IMR-90 (cell line): ENCODE measurements around the gene FUBP1. TPM values are rescaled to one million over a fixed set of nuclear protein-coding genes. Genes with fewer than 3 reads are reported as not detected.

ENCODE experiments used
- ATAC-seq: fragments of 200-7000 bp; cut with Tn5 transposase; 2 replicates; pipeline ENCODE4 v1.9.1; 2020; ENCODE audit warnings: low read depth, mild to moderate bottlenecking, moderate library complexity
- BruUV-seq: library from RNA; stranded (reverse); fragments of 400-500 nt; replicated peaks from 2 replicates; lab custom pipeline; 2021; lab: Mats Ljungman, UMichigan
- CTCF ChIA-PET: fragments of 300-600 bp; formaldehyde crosslinking; extraction: SDS; loops from one replicate; lab custom pipeline; 2021; ENCODE audit warnings: antibody characterized with exemption; lab: Yijun Ruan, JAX
- POLR2A ChIA-PET: fragments of 300-600 bp; sonication (Branson Sonifier 250); formaldehyde crosslinking; loops from one replicate; lab custom pipeline; 2022; ENCODE audit warnings: antibody characterized with exemption; ENCODE audit not compliant: unreplicated experiment; lab: Charles Lee
- DNase-seq: peaks from one replicate; pipeline ENCODE4 v3.0.0; 2013
- H2AFZ ChIP-seq: replicated peaks from 2 replicates; pipeline ENCODE3; 2013; ENCODE audit warnings: low read length, mild to moderate bottlenecking; ENCODE audit not compliant: poor library complexity
- H2AK5ac ChIP-seq: 2 replicates; pipeline ENCODE4 v1.6.1; 2013; ENCODE audit warnings: low read depth, low read length, inconsistent platforms
- H2AK9ac ChIP-seq: replicated peaks from 2 replicates; pipeline ENCODE3; 2013; ENCODE audit warnings: mild to moderate bottlenecking, low read depth, low read length, moderate library complexity; ENCODE audit not compliant: poor library complexity
- H2BK120ac ChIP-seq: 2 replicates; pipeline ENCODE4 v1.6.1; 2013; ENCODE audit warnings: low read depth, low read length, inconsistent platforms
- H2BK15ac ChIP-seq: 3 replicates; pipeline ENCODE4 v1.6.1; 2013; ENCODE audit warnings: low read depth, low read length, inconsistent platforms
- H2BK20ac ChIP-seq: 2 replicates; pipeline ENCODE4 v1.6.1; 2013; ENCODE audit warnings: low read depth, mild to moderate bottlenecking, inconsistent platforms, low read length, moderate library complexity
- H2BK5ac ChIP-seq: 2 replicates; pipeline ENCODE4 v1.6.1; 2013; ENCODE audit warnings: mild to moderate bottlenecking, low read depth, low read length, inconsistent platforms; ENCODE audit not compliant: poor library complexity, severe bottlenecking
- H3K14ac ChIP-seq: replicated peaks from 2 replicates; pipeline ENCODE4 v1.6.1; 2013; ENCODE audit warnings: low read depth, low read length, inconsistent platforms
- H3K18ac ChIP-seq: 2 replicates; pipeline ENCODE4 v1.6.1; 2013; ENCODE audit warnings: low read depth, low read length, control low read depth
- H3K23ac ChIP-seq: 2 replicates; pipeline ENCODE4 v1.6.1; 2013; ENCODE audit warnings: low read depth, low read length, inconsistent platforms
- H3K27ac ChIP-seq: 2 replicates; pipeline ENCODE4 v1.5.1; 2013; ENCODE audit warnings: mild to moderate bottlenecking, control low read depth, low read length; ENCODE audit not compliant: insufficient read depth
- H3K27me3 ChIP-seq: 2 replicates; pipeline ENCODE4 v1.6.1; 2013; ENCODE audit warnings: low read length; ENCODE audit not compliant: control insufficient read depth, insufficient read depth
- H3K36me3 ChIP-seq: 2 replicates; pipeline ENCODE4 v1.6.1; 2013; ENCODE audit warnings: low read length, mixed read lengths; ENCODE audit not compliant: control insufficient read depth, insufficient read depth
- H3K4ac ChIP-seq: 2 replicates; pipeline ENCODE4 v1.6.1; 2013; ENCODE audit warnings: low read depth, low read length, inconsistent platforms
- H3K4me1 ChIP-seq: 2 replicates; pipeline ENCODE4 v1.6.1; 2013; ENCODE audit warnings: low read length, mixed read lengths; ENCODE audit not compliant: control insufficient read depth, insufficient read depth
- H3K4me2 ChIP-seq: 2 replicates; pipeline ENCODE4 v1.6.1; 2013; ENCODE audit warnings: low read depth, mild to moderate bottlenecking, control low read depth, low read length, moderate library complexity
- H3K4me3 ChIP-seq: 2 replicates; pipeline ENCODE4 v1.5.1; 2013; ENCODE audit warnings: low read depth, mild to moderate bottlenecking, control low read depth, low read length, moderate library complexity; ENCODE audit not compliant: insufficient read depth
- H3K56ac ChIP-seq: 2 replicates; pipeline ENCODE4 v1.6.1; 2013; ENCODE audit warnings: low read length, inconsistent platforms; ENCODE audit not compliant: insufficient read depth; ENCODE audit errors: extremely low read depth
- H3K79me1 ChIP-seq, 2 experiments: 2 replicates each; pipeline ENCODE4 v1.6.1; 2013; ENCODE audit warnings: low read length in 2 of 2, inconsistent platforms in 1 of 2, low read depth in 1 of 2
- H3K9ac ChIP-seq: 2 replicates; pipeline ENCODE4 v1.6.1; 2013; ENCODE audit warnings: low read depth, low read length, control low read depth
- H3K9me1 ChIP-seq: 2 replicates; pipeline ENCODE4 v1.6.1; 2013; ENCODE audit warnings: low read length, inconsistent platforms; ENCODE audit not compliant: insufficient read depth
- H3K9me3 ChIP-seq: 2 replicates; pipeline ENCODE4 v1.6.1; 2013; ENCODE audit warnings: low read length; ENCODE audit not compliant: control insufficient read depth, insufficient read depth
- H4K20me1 ChIP-seq: 2 replicates; pipeline ENCODE4 v1.6.1; 2013; ENCODE audit warnings: low read length, inconsistent platforms; ENCODE audit not compliant: insufficient read depth
- H4K5ac ChIP-seq: 2 replicates; pipeline ENCODE4 v1.6.1; 2013; ENCODE audit warnings: mild to moderate bottlenecking, low read depth, low read length, control low read depth
- H4K8ac ChIP-seq, 2 experiments: 2 replicates each; pipeline ENCODE4 v1.6.1; 2013; ENCODE audit warnings: low read depth in 2 of 2, low read length in 2 of 2, control low read depth in 1 of 2, inconsistent platforms in 1 of 2
- H4K91ac ChIP-seq: 2 replicates; pipeline ENCODE4 v1.6.1; 2013; ENCODE audit warnings: low read depth, low read length, inconsistent platforms; ENCODE audit not compliant: insufficient read depth
- CTCF ChIP-seq: conservative IDR thresholded peaks from 2 replicates; pipeline ENCODE4 v1.5.1; 2012; ENCODE audit warnings: mild to moderate bottlenecking, low read depth, low read length, improper control_type of control experiment
- MXI1 ChIP-seq: IDR thresholded peaks from 2 replicates; pipeline ENCODE4 v1.6.1; 2012; ENCODE audit warnings: low read depth, mild to moderate bottlenecking, low read length, moderate library complexity, borderline replicate concordance
- SMC3 ChIP-seq: fragments of 150-350 bp; IDR thresholded peaks from 2 replicates; pipeline ENCODE4 v1.6.1; 2016; ENCODE audit warnings: low read depth, mild to moderate bottlenecking, antibody characterized with exemption, low read length, moderate library complexity
- USF2 ChIP-seq: fragments of 150-350 bp; IDR thresholded peaks from 2 replicates; pipeline ENCODE4 v1.6.1; 2017; ENCODE audit warnings: mild to moderate bottlenecking, antibody characterized with exemption, low read length, low read depth
- WGBS, 2 experiments: methylation state at CpG; one replicate each; pipeline versions ENCODE4 v1.1.5 to v1.1.7; 2013; ENCODE audit warnings: missing lambda C conversion rate in 2 of 2; ENCODE audit not compliant: insufficient read length in 1 of 2; ENCODE audit errors: extremely low coverage in 2 of 2; 5-methylcytosine and 5-hydroxymethylcytosine counted together
- dilution Hi-C: fragments of 300-500 bp; cut with HindIII; formaldehyde crosslinking; loops from one replicate; pipeline ENCODE4 v1.14.3; 2018; ENCODE audit warnings: low sequenced_read_pairs; ENCODE audit not compliant: unreplicated experiment
- in situ Hi-C: fragments of 300-500 bp; cut with MboI; formaldehyde crosslinking; loops from 3 replicates; pipeline ENCODE4 v1.14.3; 2019; ENCODE audit warnings: low sequenced_read_pairs, inconsistent platforms, mixed read lengths
- intact Hi-C: fragments of 100-400 bp; cut with micrococcal nuclease; formaldehyde crosslinking; loops from 2 replicates; pipeline ENCODE4 v1.10.0; 2022
- polyA plus RNA-seq, 3 experiments: library from polyadenylated mRNA; depleted of rRNA; stranded (reverse); fragments of >200 nt; gene quantifications; 2 replicates each; pipeline ENCODE4 v1.2.3, GENCODE V29; 2012; ENCODE audit warnings: low replicate concordance in 1 of 3
- total RNA-seq: library from RNA; depleted of rRNA; stranded (reverse); fragments of >200 nt; gene quantifications from 2 replicates; pipeline ENCODE4 v1.2.3, GENCODE V29; 2012

The FUBP1 gene
- total and polyA plus RNA-seq, 2 of the 4 experiments (the other 2 are of a cell fraction), result 94.7 to 129 TPM

GRCh38 chr1:77942400-77943140 lies 36.3 kb downstream of the FUBP1 start:
- H2AK5ac ChIP-seq, result no peak overlapping the region
- dilution Hi-C loops, result no loop called here
- CTCF ChIA-PET, result no interaction called here

More at GRCh38 chr1:77942400-77943140, 36.3 kb downstream of the FUBP1 start:
- TSS peak; percentile 84 for BruUV-seq
- Histone ChIP-seq H2AFZ (no peak overlapping the region), H3K4ac (no peak overlapping the region), H4K5ac (no peak overlapping the region), H3K27me3 (no peaks in the 10 kb centered on the region), H3K9me3 (no peaks in the 10 kb centered on the region), H3K36me3 (peaks cover 38% of the 10 kb centered on the region), H4K20me1 (peaks cover 6% of the 10 kb centered on the region; the same call in 1 of the 2 replicates), H3K23ac (no peak overlapping the region), H2AK9ac (no peak overlapping the region), H3K79me1 (peaks cover 3 to 18% of the 10 kb centered on the region in 2 experiments), H3K14ac (no peak overlapping the region), H3K4me3 (no peak overlapping the region), H3K4me1 (no peaks in the 10 kb centered on the region), H3K9ac (no peak overlapping the region), H2BK15ac (no peak overlapping the region), H3K9me1 (no peaks in the 10 kb centered on the region), H4K91ac (no peak overlapping the region), H3K56ac (no peak overlapping the region), H4K8ac (peak overlapping the region in 1 of 2 experiments; percentile 10; a peak in 1 of 4 replicates), H3K4me2 (no peak overlapping the region), H2BK120ac (no peak overlapping the region), H3K27ac (no peak overlapping the region), H2BK5ac (no peak overlapping the region), H3K18ac (no peak overlapping the region), H2BK20ac (no peak overlapping the region)
- DNase-seq (no peak), ATAC-seq (no peak)
- in situ Hi-C loops (no loop called here), intact Hi-C loops (no loop called here)
- TF ChIP-seq SMC3, result no peak
- no peak for TF ChIP-seq USF2
- TF ChIP-seq MXI1, result no peak
- no peak for TF ChIP-seq CTCF
- POLR2A ChIA-PET, result no interaction called here
- 88% methylated on average over 1 of the region's 4 CpGs; no CpG with 5 or more reads in 1 of the 2 experiments for WGBS, 2 experiments
